A673 (cell line): ENCODE data around the gene EMB.

ENCODE experiments used
- EZH2 ChIP-seq: fragments of 200-600 bp; sonication (generic); IDR thresholded peaks from 2 replicates; pipeline ENCODE4 v1.6.1; 2017; ENCODE audit warnings: borderline replicate concordance, low read depth, mild to moderate bottlenecking, mixed read lengths, antibody characterized with exemption, low read length; ENCODE audit not compliant: poor library complexity, severe bottlenecking
- TF ChIP-seq, protein P1 (sequence below): fragments of 300-800, 200-600 bp; sonication (generic); conservative IDR thresholded peaks from 2 replicates; pipeline ENCODE4 v1.5.1; 2017; ENCODE audit warnings: low read depth, mild to moderate bottlenecking, antibody characterized with exemption, low read length, moderate library complexity, mixed read lengths

DNA sequence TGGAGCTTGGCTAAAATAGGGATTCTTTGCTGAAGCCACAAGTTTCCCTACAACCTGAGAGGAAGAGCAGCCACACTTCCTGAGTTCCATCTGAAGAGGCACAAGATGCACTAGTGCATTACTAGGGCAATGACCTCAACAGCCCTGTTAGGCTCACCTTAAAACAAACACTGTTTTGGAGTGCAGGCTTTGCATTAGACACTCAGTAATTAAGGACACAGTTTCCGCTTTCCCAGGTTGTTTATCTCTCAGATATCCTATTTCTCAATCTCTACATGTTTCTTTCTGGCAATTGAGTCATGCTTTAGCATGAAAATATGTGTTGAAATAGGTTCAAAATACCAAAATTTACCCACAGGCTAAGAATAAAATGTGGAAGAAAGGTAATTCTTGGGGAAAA, 34.2 kb downstream of the EMB start:
- TF ChIP-seq, protein P1, sequence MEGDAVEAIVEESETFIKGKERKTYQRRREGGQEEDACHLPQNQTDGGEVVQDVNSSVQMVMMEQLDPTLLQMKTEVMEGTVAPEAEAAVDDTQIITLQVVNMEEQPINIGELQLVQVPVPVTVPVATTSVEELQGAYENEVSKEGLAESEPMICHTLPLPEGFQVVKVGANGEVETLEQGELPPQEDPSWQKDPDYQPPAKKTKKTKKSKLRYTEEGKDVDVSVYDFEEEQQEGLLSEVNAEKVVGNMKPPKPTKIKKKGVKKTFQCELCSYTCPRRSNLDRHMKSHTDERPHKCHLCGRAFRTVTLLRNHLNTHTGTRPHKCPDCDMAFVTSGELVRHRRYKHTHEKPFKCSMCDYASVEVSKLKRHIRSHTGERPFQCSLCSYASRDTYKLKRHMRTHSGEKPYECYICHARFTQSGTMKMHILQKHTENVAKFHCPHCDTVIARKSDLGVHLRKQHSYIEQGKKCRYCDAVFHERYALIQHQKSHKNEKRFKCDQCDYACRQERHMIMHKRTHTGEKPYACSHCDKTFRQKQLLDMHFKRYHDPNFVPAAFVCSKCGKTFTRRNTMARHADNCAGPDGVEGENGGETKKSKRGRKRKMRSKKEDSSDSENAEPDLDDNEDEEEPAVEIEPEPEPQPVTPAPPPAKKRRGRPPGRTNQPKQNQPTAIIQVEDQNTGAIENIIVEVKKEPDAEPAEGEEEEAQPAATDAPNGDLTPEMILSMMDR = no peak
- no peak for TF ChIP-seq EZH2
